Right lobe of liver (tissue), 4 donors: ENCODE measurements around the gene EPHB1.

ENCODE experiments used
- POLR2A ChIP-seq: fragments of 450-650 bp; IDR thresholded peaks from one replicate; pipeline ENCODE4 v1.6.1; 2017; ENCODE audit warnings: antibody characterized with exemption, mild to moderate bottlenecking
- TF ChIP-seq, protein P1 (sequence below), 4 donors: fragments of 200-600 bp in 3 of 4; fragments of 450-650 bp in 1 of 4; IDR thresholded peaks; one replicate each; pipeline versions ENCODE4 v1.5.1 to v1.8.0; 2016 to 2022; ENCODE audit warnings: antibody characterized with exemption in 4 of 4, mild to moderate bottlenecking in 2 of 4
- donor health status: DM: no; HTN: no; CAD: no.
- donor health status: DM: no; HTN: no; CAD: no.
- donor health status: DM: no; HTN: yes; CAD: no.

DNA sequence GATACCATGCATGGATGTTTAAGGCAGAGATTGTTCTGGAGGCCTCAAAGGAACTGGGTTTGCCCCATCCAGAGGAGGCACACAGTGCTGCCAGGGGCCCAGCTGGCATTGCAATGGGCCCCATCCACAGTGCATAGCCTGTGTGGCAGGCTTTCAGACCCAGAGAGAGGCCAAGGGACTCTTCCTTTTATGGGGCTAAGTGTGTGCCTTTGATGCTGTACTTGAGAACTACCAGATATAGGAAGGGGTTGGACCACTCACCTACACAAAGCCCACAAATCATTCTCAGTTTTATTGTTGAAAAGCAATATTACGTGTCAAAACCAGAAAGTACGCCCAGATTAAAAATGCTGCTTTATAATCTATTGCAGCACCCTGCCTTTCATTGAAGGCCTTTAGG lies 134.9 kb downstream of the EPHB1 start:
- TF ChIP-seq, protein P1, sequence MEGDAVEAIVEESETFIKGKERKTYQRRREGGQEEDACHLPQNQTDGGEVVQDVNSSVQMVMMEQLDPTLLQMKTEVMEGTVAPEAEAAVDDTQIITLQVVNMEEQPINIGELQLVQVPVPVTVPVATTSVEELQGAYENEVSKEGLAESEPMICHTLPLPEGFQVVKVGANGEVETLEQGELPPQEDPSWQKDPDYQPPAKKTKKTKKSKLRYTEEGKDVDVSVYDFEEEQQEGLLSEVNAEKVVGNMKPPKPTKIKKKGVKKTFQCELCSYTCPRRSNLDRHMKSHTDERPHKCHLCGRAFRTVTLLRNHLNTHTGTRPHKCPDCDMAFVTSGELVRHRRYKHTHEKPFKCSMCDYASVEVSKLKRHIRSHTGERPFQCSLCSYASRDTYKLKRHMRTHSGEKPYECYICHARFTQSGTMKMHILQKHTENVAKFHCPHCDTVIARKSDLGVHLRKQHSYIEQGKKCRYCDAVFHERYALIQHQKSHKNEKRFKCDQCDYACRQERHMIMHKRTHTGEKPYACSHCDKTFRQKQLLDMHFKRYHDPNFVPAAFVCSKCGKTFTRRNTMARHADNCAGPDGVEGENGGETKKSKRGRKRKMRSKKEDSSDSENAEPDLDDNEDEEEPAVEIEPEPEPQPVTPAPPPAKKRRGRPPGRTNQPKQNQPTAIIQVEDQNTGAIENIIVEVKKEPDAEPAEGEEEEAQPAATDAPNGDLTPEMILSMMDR (IDR thresholded peaks at IDR 0.05) = no peak
- TF ChIP-seq POLR2A = no peak
